ENCODE measurements around the gene NXPH4.

GRCh38 chr12:57176846-57177245 lies 39.7 kb upstream of the NXPH4 start:
- no peak for TF ChIP-seq CTCF (IDR thresholded peaks at IDR 0.05)
- no peak for TF ChIP-seq POLR2A (IDR thresholded peaks at IDR 0.05)
